ENCODE data around the gene LMO7. TPM values are rescaled to one million over a fixed set of nuclear protein-coding genes. Genes with fewer than 3 reads are reported as not detected.

LMO7 gene
- total and polyA plus RNA-seq, 2 of the 8 experiments (the other 6 are each of a cell fraction or from before 2014, with no cell fraction given), result 8.1 to 28.3 TPM

DNA sequence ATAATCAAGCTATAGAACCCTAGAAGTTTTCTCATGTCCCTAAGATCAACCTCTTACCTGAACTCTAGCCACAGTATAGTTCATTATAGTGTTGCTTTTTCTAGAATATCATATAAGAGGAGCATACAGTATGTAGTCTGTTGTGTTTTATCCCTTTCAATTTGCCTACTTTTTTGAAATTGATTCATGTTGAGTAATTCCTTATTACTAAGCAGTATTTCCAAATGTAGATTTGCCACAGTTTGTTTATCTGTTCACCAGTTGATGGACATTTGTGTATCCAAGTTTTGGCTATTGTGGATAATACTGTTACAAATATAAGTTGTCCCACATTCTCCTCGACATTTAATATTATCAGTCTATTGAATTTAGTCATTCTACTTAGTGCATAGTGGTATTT lies 138.0 kb downstream of the LMO7 start:
- H2BK15ac ChIP-seq (ENCODE audit: low read length), result no peak overlapping the region
- H2BK12ac ChIP-seq (ENCODE audit: low read depth, low read length), result no peak overlapping the region
- no peaks in the 10 kb centered on the region for H3K79me1 ChIP-seq (ENCODE audit: low read depth, low read length)
- ChIA-PET POLR2A (ENCODE audit: partially characterized antibody) (interaction anchor here (0.7 kb wide), 1 partner anchor 16 kb away, joined by 3 read pairs; no protein-coding TSS in a partner anchor), CTCF (ENCODE audit: partially characterized antibody) (no interaction called here)
- H3K14ac ChIP-seq (ENCODE audit: insufficient read length), result no peak overlapping the region
- H3K9ac ChIP-seq (replicated peaks in 1 of 4; ENCODE audit: extremely low read depth in 1 of 4, low read depth in 3 of 4, low read length in 3 of 4), result no peak overlapping the region
- H3K27me3 ChIP-seq (replicated peaks in 1 of 4; ENCODE audit: control insufficient read depth in 3 of 4, extremely low read depth in 1 of 4, insufficient read depth in 3 of 4, low read length in 3 of 4), result no peaks in the 10 kb centered on the region
- H3K4me2 ChIP-seq (ENCODE audit: insufficient read depth in 1 of 2, low read depth in 2 of 2, low read length in 2 of 2), result no peak overlapping the region
- H3K4me3 ChIP-seq (ENCODE audit: extremely low read depth in 1 of 4, insufficient read depth in 2 of 4, low read depth in 3 of 4, low read length in 4 of 4), result no peak overlapping the region
- TF ChIP-seq, protein P1, sequence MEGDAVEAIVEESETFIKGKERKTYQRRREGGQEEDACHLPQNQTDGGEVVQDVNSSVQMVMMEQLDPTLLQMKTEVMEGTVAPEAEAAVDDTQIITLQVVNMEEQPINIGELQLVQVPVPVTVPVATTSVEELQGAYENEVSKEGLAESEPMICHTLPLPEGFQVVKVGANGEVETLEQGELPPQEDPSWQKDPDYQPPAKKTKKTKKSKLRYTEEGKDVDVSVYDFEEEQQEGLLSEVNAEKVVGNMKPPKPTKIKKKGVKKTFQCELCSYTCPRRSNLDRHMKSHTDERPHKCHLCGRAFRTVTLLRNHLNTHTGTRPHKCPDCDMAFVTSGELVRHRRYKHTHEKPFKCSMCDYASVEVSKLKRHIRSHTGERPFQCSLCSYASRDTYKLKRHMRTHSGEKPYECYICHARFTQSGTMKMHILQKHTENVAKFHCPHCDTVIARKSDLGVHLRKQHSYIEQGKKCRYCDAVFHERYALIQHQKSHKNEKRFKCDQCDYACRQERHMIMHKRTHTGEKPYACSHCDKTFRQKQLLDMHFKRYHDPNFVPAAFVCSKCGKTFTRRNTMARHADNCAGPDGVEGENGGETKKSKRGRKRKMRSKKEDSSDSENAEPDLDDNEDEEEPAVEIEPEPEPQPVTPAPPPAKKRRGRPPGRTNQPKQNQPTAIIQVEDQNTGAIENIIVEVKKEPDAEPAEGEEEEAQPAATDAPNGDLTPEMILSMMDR (IDR thresholded peaks at IDR 0.05; ENCODE audit: control extremely low read depth in 1 of 3, insufficient read depth in 1 of 3, low read depth in 1 of 3, low read length in 3 of 3), result no peak
- TF ChIP-seq HDAC2 (IDR thresholded peaks at IDR 0.05; ENCODE audit: borderline replicate concordance in 1 of 2, low read depth in 2 of 2, low read length in 2 of 2), result no peak
- H4K8ac ChIP-seq (ENCODE audit: extremely low read depth, insufficient read depth, low read length), result no peak overlapping the region
- no peak overlapping the region for H2AK5ac ChIP-seq (ENCODE audit: low read depth, low read length)
- H2BK20ac ChIP-seq (ENCODE audit: low read length), result no peak overlapping the region
- no peak for DNase-seq (ENCODE audit: low read depth in 1 of 2, low spot score in 2 of 2)
- WGBS, 2 experiments (ENCODE audit: extremely low coverage in 1 of 2, insufficient coverage in 1 of 2, insufficient read length in 1 of 2, insufficient replicate concordance in 2 of 2, low coverage in 1 of 2, low lambda C conversion rate in 2 of 2, missing lambda C conversion rate in 1 of 2), result 89% methylated on average over 1 of the region's 1 CpG; no CpG with 5 or more reads in 1 of the 2 experiments
- H2AFZ ChIP-seq (ENCODE audit: low read length), result no peak overlapping the region
- H3K9me3 ChIP-seq (ENCODE audit: insufficient read depth in 2 of 2, low read depth in 1 of 2, low read length in 1 of 2), result 0 out of 4 replicates have a peak, but pooled peaks cover 0 to 2% of the 10 kb centered on the region in 2 experiments
- no peaks in the 10 kb centered on the region for H3K4me1 ChIP-seq (replicated peaks in 1 of 4; ENCODE audit: control insufficient read depth in 3 of 4, insufficient read depth in 4 of 4, low read length in 3 of 4)
- H4K20me1 ChIP-seq (replicated peaks in 1 of 2; ENCODE audit: control insufficient read depth in 1 of 2, insufficient read depth in 2 of 2, low read length in 2 of 2), result no peaks in the 10 kb centered on the region
- no peak overlapping the region for H3K27ac ChIP-seq (ENCODE audit: low read depth, low read length)
- H3K18ac ChIP-seq (ENCODE audit: extremely low read depth, low read length), result no peak overlapping the region
- no peaks in the 10 kb centered on the region for H3K36me3 ChIP-seq (ENCODE audit: control insufficient read depth in 2 of 4, insufficient read depth in 4 of 4, low read length in 3 of 4)
- FAIRE-seq, result no peak
- H3K23ac ChIP-seq (ENCODE audit: insufficient read length), result no peak overlapping the region
- H4K5ac ChIP-seq (ENCODE audit: insufficient read length, low read depth, low read length), result no peak overlapping the region
- H3K4ac ChIP-seq (replicated peaks; ENCODE audit: insufficient read length, low read depth, low read length), result no peak overlapping the region
- no peaks in the 10 kb centered on the region for H3K79me2 ChIP-seq (ENCODE audit: control insufficient read depth in 1 of 2, insufficient read depth in 2 of 2, low read length in 2 of 2)
- no peak overlapping the region for H4K91ac ChIP-seq (replicated peaks; ENCODE audit: insufficient read length, low read length)
- no peak overlapping the region for H2BK5ac ChIP-seq (ENCODE audit: low read depth, low read length)
- no peaks in the 10 kb centered on the region; the same call in 1 of the 2 replicates for H3K23me2 ChIP-seq (ENCODE audit: low read depth, low read length)
- no peak overlapping the region for H3K56ac ChIP-seq (replicated peaks; ENCODE audit: insufficient read length, low read depth, low read length)
- H2BK120ac ChIP-seq (replicated peaks; ENCODE audit: low read depth, low read length), result no peak overlapping the region
